Measurements from ENCODE around the gene HRC. TPM values are rescaled to one million over a fixed set of nuclear protein-coding genes. Genes with fewer than 3 reads are reported as not detected.

The HRC gene
- polyA plus RNA-seq, 1 of the 3 experiments (the other 2 are of a cell fraction), result not detected

- no peak for DNase-seq
- no peaks in the 10 kb centered on the region for H3K9me2 ChIP-seq
- no peaks in the 10 kb centered on the region for H3K27me3 ChIP-seq (ENCODE audit: insufficient read depth)
- H3K9me3 ChIP-seq, result no peaks in the 10 kb centered on the region
- no peak for TF ChIP-seq YY1 (IDR thresholded peaks at IDR 0.05; ENCODE audit: low read depth)
- TF ChIP-seq IRF3 (IDR thresholded peaks at IDR 0.05; ENCODE audit: low read depth, low read length), result no peak
- no peak for TF ChIP-seq EP300 (IDR thresholded peaks at IDR 0.05; ENCODE audit: borderline replicate concordance in 1 of 2, low read depth in 1 of 2, low read length in 1 of 2)
- TF ChIP-seq USF1 (IDR thresholded peaks at IDR 0.05; ENCODE audit: borderline replicate concordance, low read depth), result no peak
- no peak for TF ChIP-seq TCF12 (IDR thresholded peaks at IDR 0.05)
- TF ChIP-seq TEAD4 (IDR thresholded peaks at IDR 0.05; ENCODE audit: borderline replicate concordance, insufficient read depth), result no peak
- TF ChIP-seq ZBTB33 (IDR thresholded peaks at IDR 0.05; ENCODE audit: borderline replicate concordance, low read depth), result no peak
- TF ChIP-seq FOXM1 (IDR thresholded peaks at IDR 0.05; ENCODE audit: low read depth), result no peak
- TF ChIP-seq NRF1 (IDR thresholded peaks at IDR 0.05; ENCODE audit: low read depth, low read length), result no peak
- TF ChIP-seq FOSL2 (IDR thresholded peaks at IDR 0.05; ENCODE audit: borderline replicate concordance, low read depth), result no peak
- no peak for TF ChIP-seq REST (IDR thresholded peaks at IDR 0.05; ENCODE audit: low read depth, low read length)
- no peak for TF ChIP-seq ELF1 (IDR thresholded peaks at IDR 0.05)
- no peak for TF ChIP-seq SMC3 (IDR thresholded peaks at IDR 0.05; ENCODE audit: low read depth, low read length)
- H3K4me1 ChIP-seq (ENCODE audit: control insufficient read depth in 1 of 2, insufficient read depth in 2 of 2, low read depth in 1 of 2, low read length in 1 of 2), result peaks cover 13 to 16% of the 10 kb centered on the region in 2 experiments; a peak in 2 of 4 replicates
- POLR2A ChIA-PET, result no interaction called here
- H3K36me3 ChIP-seq (replicated peaks in 1 of 2; ENCODE audit: control insufficient read depth in 1 of 2, insufficient read depth in 2 of 2, low read length in 1 of 2), result peaks cover 24 to 40% of the 10 kb centered on the region in 2 experiments
- no peak overlapping the region for H3K4me3 ChIP-seq (ENCODE audit: low read depth in 2 of 2, low read length in 1 of 2)
- H3K4me2 ChIP-seq, result peak overlapping the region; percentile 66
- CTCF ChIA-PET, result interaction anchor here (2.9 kb wide), 1 partner anchor 13 kb away, joined by 21 read pairs; no protein-coding TSS in a partner anchor
- 41% methylated on average over 3 of the region's 3 CpGs for WGBS (ENCODE audit: low lambda C conversion rate)
- H4K20me1 ChIP-seq (ENCODE audit: insufficient read depth), result peaks cover 38% of the 10 kb centered on the region
- H3K9ac ChIP-seq, result no peak overlapping the region
- peaks cover 64% of the 10 kb centered on the region for H3F3A ChIP-seq (replicated peaks; ENCODE audit: insufficient read depth)
- H3K79me2 ChIP-seq (ENCODE audit: insufficient read depth), result peaks cover 14% of the 10 kb centered on the region
- no peak overlapping the region for H2AFZ ChIP-seq (ENCODE audit: low read depth)
- H3K27ac ChIP-seq (ENCODE audit: low read depth in 2 of 2, low read length in 1 of 2), result peak overlapping the region in 1 of 2 experiments; percentile 68; a peak in 2 of 4 replicates
Measured at GRCh38 chr19:49110567-49110966, 44.6 kb downstream of the HRC start.
